Hypothalamus (tissue), 51 donors: Measurements from ENCODE around the gene KIAA0319L.
A peak's percentile ranks its signal among the peaks of the same experiment; 100 is the strongest.
"Not testable (repeated sequence)": the region's sequence is repeated elsewhere in the genome, so short reads cannot be mapped to it uniquely, and the experiment has no call there.

ENCODE experiments used
- DNase-seq, 51 donors: peaks; one replicate each; lab custom pipeline; 2025; lab: John Stamatoyannopoulos, UW

KIAA0319L gene

DNA sequence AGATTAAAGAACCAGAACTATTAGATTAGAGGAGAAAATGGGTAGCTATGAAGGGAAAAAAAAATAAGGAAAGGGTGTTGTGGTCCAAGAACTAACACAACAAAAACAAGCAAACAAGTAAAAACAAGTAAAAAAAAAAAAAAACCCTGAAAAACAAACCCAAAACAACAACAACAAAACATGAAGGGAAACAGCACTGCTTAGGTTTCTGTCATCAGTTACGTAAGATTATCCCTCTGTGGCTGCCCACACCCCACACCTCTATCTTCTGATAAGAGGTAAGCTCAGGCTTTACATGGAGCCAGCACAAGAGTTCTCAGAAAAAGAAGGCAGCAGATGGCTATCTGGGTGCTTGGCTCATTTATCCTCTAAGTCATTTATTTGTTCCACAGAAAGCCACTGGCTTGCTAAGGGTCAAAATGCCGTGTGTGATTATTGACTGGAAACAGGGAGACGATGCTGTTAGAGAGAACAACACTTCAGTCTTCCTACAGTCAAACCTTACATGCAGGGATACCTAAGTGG is 57.5 kb downstream of the KIAA0319L start:
- no peak for DNase-seq

DNA sequence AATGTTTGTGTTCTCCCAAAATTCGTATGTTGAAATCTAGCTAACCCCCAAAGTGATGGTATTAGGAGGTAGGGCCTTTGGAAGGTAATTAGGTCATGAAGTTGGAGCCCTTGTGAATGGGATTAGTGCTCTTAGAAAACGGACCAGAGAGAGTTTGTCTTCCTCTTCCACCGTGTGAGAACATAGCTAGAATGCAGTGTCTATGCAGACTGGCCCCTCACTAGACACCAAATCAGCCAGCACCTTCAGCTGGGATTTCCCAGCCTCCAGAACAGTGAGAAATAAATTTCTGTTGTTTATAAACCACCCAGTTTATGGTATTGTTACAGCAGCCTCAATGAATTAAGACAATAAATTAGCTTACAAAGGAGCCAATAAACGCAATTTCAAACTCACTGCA is 58.0 kb downstream of the KIAA0319L start:
- no peak for DNase-seq

DNA sequence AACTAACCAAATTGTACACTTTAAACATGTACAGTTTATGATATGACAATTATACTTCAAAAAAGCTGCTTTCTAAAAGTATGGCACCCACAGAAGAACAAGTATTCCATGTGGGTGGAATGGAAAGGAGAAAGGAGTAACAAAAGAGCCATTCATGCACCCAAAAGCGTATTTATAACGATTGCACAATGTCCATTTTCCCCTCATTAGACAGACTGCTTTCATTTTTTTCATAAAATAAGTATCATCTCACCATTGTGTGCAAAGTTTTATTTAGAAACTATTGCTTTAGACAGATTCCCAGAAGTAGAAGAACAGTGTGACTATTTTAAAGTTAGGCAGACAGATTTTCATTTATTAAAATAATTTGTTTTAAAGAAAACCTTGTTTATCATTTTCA is 59.6 kb downstream of the KIAA0319L start:
- DNase-seq = no peak

DNA sequence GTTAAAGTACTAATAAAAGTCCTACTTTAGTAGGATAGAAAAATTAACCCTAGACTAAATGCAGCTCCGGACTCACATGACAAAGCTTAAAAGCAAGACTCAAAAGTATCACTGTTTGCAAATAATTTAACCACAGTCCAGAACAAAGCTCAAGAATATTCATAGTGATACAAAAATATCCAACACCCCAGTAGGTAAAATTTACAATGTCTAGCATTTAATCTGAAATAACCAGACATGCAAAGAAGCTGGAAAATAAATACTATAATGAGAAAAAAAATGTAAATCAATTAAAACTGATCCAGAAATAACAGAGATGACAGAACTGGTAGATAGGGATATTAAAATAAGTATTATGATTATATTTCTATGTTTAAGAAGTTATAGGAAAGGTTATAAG is 67.0 kb downstream of the KIAA0319L start:
- DNase-seq = no peak

DNA sequence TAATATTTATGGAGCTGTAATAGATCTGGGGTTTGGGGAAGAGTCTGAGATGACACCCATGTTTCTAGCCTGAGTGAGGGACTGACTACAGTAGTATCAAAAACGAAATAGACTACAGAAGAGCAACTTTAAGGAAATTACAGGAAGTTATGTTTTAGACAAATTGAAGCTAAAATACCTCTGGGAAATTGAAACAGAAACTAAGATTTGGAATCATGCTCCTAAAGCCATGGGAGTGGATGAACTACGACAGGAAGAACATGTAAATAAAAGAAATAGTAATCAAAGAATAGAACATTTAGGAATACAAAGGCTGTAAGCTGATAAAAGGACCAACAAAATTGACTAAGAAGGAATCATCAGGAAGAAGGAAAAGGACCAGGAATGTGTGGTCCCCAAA is 68.9 kb downstream of the KIAA0319L start:
- DNase-seq = no peak

DNA sequence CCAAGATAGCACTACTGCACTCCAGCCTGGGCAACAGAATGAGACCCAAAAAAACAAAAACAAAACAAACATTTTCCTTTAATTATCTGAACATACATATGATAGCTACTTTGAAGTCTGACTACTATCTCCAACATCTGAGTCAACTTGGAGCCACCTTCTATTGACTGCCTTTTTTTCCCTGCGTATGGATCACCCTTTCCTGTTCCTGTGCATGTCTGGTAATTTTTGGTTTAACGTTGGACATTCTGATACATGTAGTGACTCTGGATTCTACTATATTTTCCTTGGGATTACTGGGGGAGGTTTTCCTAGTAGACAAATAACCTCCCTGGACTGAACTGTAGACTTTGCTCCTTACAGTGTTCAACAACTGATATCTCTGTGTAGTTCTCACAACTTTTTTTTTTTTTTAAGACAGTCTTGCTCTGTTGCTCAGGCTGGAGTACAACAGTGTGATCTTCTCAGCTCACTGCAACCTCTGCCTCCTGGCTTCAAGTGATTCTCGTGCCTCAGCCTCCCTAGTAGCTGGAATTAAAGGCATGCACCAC is 70.3 kb downstream of the KIAA0319L start:
- no peak for DNase-seq

DNA sequence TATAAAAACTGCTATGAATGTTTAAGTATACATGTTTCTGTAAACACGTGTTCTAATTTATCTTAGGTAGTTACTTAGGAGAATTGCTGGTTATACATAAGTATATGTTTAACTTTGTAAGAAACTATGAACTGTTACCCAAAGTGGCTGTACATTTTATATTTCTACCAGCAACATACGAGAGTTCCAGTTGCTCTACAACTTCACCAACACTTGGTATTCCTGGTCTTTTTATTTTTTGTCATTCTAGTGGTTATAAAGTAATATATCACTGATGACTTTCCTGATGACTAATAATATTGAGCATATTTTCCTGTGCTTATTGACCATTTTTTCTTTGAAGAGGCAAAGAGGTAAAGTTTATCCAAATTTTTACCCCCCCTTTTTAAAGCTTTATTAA is 76.0 kb downstream of the KIAA0319L start:
- no peak for DNase-seq

DNA sequence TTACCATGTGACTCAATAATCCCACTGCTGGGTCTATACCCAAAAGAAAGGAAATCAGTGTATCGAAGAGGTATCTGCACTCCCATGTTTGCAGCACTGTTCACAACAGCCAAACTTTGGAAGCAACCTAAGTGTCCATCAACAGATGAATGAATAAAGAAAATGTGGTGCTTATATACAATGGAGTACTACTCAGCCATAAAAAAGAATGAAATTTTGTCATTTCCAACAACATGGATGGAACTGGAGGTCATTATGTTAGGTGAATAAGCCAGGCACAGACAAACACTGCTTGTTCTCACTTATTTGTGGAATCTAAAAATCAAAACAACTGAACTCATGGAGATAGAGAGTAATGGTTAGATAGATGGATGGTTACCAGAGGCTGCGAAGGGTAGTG is 79.3 kb downstream of the KIAA0319L start:
- DNase-seq = no peak

DNA sequence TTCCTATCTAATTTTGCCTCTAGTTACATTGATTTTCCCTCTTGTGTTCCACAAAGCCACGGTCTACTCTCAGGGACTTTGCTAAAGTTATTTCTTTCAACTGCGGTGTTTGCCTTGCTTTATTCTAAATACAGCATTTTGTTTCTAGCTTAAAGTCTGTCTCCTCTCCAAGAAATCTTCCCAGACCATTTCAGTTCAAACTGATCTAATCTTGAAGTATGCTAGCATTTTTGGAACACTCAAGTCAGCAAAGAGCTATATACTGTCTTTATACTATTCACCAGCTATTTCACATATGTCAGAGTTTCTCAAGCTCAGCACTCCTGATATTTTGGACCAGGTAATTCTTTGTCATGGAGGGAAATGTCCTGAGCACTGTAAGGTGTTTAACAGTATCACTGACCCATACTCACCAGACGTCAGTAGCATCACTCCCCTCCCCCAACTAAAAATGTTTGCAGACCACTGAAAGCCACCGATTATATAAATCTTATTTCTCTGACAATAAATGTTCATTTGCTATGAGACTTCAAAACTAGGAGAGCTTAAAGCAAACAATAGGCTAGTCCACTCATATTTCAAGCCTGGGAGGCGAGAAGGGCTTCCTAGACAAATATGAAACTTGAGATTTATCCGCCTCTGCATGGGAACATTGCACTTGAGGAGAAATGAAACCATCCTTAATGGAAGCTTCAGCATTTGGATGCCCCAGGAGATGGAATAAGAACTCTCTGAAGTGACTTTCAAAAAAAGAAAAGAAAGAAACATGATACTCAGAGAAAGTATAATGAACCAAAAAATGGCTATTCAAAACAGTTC is 81.1 kb downstream of the KIAA0319L start:
- no peak for DNase-seq

DNA sequence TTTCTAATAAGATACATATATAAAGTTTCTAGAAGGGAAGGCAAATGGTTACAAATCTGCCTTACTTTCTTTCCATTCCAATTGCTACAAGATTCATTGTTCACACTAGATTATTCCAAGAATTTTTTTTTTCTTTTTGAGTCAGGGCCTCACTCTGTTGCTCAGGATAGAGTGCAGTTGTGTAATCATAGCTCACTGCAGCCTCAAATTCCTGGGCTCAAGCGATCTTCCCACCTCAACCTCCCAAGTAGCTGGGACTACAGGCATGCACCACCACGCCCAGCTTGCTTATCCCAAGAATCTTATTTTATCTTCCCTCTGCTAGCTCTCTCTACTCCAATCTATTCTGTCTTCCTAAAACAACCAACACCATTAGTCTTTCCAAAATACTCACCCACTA is 81.8 kb downstream of the KIAA0319L start:
- DNase-seq = no peak

DNA sequence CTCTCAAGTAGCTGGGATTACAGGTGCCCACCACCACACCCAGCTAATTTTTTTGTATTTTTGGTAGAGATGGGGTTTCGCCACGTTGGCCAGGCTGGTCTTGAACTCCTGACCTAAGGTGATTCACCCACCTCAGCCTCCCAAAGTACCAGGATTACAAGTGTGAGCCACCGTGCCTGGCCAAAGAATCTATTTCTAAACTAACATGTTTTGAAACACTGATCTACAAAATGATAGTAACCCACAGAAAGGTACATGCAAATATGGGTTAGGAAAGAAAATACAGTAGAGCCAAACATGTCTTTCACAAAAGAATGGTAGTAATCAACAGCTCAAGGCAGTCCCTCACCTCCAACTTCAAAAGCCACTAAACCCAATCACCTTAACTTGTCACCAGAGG is 84.0 kb downstream of the KIAA0319L start:
- DNase-seq = not testable (repeated sequence)

DNA sequence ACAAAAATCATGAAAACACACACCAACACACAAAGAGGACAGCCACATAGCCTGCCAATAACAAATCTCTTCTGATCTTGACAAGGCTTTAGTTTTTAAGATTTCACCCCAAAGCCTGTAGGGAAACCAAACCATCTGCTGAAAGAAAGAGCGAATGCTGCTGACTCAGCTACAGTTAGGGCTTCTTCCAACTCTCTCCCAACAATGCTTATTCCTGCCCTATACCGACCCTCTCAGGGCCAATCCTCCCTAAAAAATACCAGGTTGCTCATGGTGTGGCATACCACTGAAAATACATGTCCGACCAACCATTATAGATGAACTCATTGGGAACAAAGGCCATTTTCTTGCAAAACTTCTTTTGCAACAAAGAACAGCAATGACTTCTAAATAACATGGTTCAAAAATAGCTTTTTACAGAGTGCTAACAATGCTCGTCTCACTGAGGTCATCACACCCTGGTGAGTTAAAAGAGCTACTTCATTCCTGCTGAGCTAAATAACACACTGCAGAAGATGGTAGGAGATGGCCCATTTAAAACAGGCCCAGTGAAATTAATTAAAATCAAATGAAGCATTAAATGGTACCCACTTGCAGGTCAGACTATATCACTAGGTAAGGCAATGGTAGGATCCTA is 86.1 kb downstream of the KIAA0319L start:
- peak in 1 of 51 donors; percentile 33 for DNase-seq

DNA sequence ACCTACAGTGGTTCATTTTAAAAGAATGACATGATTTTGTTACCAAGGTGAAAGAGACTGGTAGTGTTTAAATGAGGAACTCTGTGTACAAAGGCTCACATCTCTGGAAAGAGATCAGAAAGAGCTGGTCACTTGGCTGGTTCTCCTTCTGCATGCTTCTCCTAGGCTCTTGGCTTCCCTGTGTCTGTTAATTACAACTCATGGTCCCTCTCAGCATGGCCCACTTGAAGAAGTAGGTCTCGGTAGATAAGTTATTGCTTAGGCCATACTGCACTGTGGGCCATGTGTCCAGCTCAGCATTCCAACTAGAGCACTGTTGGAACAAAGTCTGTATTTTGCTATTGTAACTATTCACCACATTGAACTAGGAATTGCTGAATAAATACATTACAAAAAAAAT is 91.1 kb downstream of the KIAA0319L start:
- no peak for DNase-seq

DNA sequence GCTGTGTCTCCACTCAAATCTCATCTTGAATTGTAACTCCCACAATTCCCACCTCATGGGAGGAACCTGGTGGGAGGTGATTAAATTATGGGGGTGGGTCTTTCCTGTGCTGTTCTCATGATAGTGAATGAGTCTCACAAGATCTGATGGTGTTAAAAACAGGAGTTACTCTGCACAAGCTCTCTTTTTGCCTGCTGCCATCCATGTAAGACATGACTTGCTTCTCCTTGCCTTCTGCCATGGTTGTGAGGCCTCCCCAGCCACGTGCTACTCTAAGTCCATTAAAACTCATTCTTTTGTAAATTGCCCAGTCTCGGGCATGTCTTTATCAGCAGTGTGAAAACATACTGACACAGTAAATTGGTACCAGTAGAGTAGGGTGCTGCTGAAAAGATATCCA is 93.5 kb downstream of the KIAA0319L start:
- DNase-seq = not testable (repeated sequence)

DNA sequence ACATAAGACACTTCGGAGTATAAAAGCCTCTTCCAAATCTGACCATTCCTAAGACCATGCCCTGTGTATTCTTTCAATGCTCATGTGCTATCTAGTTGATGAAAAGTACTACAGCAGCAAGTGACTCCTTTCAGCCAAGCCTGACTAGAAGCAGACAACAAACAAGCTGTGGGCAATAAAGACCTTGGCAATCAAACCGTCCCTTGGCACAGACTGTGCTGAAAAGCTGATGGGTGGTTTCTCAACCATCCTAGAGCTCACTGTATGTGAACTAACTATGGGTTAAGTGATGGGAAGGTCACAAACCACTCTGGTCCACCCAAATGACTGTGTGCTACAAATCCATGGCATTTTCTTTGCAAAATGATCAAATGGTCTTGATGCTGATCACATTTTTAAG is 94.0 kb downstream of the KIAA0319L start:
- DNase-seq = no peak

DNA sequence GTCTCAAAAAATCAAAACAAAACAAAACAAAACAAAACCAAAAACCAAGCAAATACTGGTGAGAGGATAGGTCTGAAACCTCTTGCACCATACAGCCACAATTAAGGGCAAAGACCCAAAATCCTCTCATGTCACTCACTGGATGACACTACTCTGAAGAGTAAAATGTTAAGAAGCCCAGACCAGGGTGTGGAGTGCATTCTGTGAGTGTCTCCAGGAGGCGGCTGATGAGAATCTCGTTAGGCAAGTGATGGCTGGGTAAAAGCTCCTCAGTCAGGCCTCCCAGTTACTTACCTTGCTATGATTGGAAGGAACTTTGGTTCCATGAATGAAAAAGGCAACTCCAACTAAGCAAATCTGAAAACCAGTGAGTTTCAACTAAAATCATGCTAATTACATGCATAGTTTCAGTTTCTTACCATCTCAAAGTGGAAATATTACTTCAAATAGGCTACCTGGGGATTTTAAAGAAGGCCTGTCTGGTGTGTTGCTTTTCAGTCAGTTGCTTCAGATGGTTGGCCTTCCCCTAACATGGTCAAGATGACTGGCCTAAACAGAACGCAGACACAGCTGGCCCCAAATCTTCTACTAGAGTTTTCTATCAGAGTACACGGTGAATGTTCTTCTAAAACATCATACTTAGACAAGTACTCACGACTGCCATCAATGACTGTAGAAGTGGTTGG is 95.1 kb downstream of the KIAA0319L start:
- DNase-seq = no peak

DNA sequence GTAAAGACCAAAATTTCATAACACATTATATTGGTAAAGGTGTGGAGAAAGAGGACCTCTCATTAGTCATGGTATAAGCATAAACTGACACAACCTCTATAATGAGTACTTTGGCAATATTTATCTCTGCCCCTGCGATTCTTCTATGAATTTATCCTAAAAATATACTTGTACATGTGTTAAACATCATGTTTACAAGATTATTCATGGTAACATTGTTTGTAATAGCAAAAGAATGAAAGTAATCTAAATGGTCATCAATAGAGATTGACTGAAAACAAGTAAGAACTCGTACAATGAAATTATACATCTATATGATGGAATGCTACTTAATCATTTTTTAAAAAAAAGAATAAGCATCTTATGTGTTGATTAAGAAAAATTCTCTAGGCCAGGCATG is 96.4 kb downstream of the KIAA0319L start:
- DNase-seq = no peak

DNA sequence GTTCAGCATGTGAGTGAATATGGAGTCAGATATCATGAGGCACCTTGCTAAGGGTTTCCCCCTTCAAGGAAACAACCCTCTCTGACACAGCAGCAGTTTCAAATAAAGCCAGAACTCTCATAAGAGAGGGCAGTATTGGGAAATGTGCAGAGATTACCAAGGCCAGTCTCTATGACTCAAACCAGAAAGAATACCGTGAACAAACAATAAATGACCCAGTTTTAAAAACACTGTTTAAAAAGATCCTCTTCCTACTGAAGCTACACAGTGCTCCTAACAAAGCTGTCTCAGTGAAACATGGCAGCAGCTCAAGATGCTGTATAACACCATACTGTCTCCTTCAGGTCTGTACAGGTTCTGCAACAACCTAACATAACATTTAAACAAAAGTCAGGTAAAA is 102.6 kb downstream of the KIAA0319L start:
- no peak for DNase-seq

DNA sequence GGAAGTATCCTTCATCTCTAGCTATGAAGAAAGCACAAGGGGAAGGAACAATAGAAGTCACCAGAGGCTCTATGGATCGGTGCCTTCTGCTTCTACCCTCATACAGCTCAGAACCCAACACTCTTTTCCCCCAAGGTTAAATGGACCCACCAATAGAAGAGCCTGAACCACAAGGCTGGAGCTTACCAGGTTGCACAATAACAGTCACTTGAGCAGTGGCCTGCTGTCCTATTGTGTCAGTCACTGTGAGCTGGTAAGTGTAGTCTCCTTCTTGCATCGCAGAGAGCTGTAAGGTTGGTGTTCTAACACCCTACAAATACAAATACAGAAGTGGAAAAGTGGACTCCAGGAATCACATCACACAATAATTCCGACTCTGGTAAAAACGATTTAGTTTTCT is 103.0 kb downstream of the KIAA0319L start:
- no peak for DNase-seq

DNA sequence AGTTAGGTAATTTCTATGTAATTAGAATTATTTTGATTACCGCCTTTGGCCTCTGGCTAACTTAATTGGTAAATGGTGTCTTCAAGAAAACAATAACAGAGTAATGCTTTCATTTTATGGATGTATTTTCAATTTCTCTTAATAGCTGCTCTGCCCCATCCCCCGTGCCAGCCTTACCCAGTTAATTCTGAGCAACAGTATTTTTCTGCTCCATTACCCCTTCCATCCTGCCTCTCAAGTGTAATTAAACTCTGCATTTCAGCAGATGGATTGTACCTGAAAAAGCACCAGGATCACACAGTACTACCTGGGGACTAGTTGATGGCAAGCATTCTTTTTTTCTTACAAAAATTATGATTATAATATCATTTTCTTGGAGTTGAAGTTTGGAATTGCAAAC is 104.2 kb downstream of the KIAA0319L start:
- DNase-seq = no peak

DNA sequence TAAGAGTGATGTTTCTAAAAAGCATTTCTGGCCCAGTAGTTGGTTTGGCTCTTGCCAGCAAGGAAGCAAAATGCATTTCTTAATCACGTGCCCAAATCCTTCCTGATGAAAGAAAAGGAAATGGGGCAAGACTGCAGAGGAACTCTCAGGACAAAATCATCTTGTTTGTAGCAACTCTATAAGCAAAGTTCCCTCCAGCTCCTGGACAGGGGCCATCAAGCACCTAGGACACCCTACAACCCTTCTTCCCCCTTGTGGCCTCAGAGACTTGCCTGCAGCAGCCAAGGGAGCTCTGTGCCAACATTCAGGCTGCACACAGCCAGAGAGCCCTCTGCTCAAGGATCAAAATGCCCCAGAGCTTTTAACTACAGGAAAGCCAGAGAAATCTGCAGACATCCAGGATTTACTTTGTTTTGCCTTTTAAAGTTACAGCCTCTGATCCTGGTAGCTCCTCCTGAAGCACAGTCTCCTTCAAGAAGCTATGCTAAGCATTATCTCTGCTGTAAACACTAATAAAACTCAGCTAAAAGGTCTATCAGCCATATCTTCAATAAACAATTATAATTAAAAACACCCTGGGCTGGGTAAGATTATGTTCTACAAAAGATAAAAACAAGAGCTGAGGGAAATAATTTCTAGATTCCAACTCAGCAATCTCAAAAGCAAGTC is 105.0 kb downstream of the KIAA0319L start:
- peak in 26 of 51 donors; percentile 4 to 59 (median 28) for DNase-seq
